ENCODE results near the gene ZNF8. TPM values are rescaled to one million over a fixed set of nuclear protein-coding genes. Genes with fewer than 3 reads are reported as not detected.

The ZNF8 gene
- total and polyA plus RNA-seq, 10 of the 15 experiments (the other 5 are each of a cell fraction or from before 2014, with no cell fraction given), result 0.46 to 5.4 (median 2.6) TPM

GRCh38 chr19:58328999-58329398, 50.2 kb downstream of the ZNF8 start:
- no TSS peak for BruUV-seq (replicated peaks)
- 66% methylated on average over 10 of the region's 10 CpGs for WGBS (ENCODE audit: insufficient coverage, insufficient replicate concordance, low lambda C conversion rate, missing lambda C conversion rate)
- Histone ChIP-seq H3K4me1 (ENCODE audit: control insufficient read depth, insufficient read depth, low read length) (peaks cover 5% of the 10 kb centered on the region), H3K9me3 (replicated peaks; ENCODE audit: control insufficient read depth, insufficient read depth, low read length) (no peaks in the 10 kb centered on the region), H3K4me2 (ENCODE audit: control insufficient read depth, insufficient read depth) (peak overlapping the region; percentile 70; the same call in 1 of the 2 replicates), H2AFZ (ENCODE audit: control insufficient read depth, low read depth, low read length) (no peak overlapping the region), H3K36me3 (ENCODE audit: control insufficient read depth in 2 of 2, insufficient read depth in 2 of 2, low read length in 1 of 2) (no peaks in the 10 kb centered on the region), H3K27ac (ENCODE audit: control insufficient read depth, insufficient read depth) (no peak overlapping the region), H3K79me2 (ENCODE audit: control insufficient read depth, insufficient read depth, low read length) (peaks cover 21% of the 10 kb centered on the region), H4K20me1 (ENCODE audit: control insufficient read depth, insufficient read depth) (no peaks in the 10 kb centered on the region), H3K27me3 (replicated peaks in 1 of 2; ENCODE audit: control insufficient read depth in 2 of 2, insufficient read depth in 2 of 2, low read length in 1 of 2) (no peaks in the 10 kb centered on the region), H3K4me3 (no peak overlapping the region), H3K9ac (ENCODE audit: control insufficient read depth, insufficient read depth, low read length) (no peak overlapping the region)
- in situ Hi-C loops (cut with MboI), result no loop called here
- CTCF ChIA-PET, result interaction anchor here (1.0 to 1.3 kb wide), 2 partner anchors 140 to 193 kb away, joined by 3 read pairs; no protein-coding TSS in a partner anchor
- DNase-seq (ENCODE audit: low read depth, low spot score) (no peak), ATAC-seq (no peak), FAIRE-seq (no peak)
- RAD21 ChIA-PET (ENCODE audit: unreplicated experiment), result interaction anchor here (1.0 kb wide), 1 partner anchor 33 kb away, joined by 3 read pairs; the partner anchor contains the start of gene ZNF497
- no peak for TF ChIP-seq RCOR1 (conservative IDR thresholded peaks at IDR 0.05; ENCODE audit: low read depth, low read length)
- TF ChIP-seq MXI1 (IDR thresholded peaks at IDR 0.05; ENCODE audit: low read depth, low read length), result no peak
- peak; percentile 44 for TF ChIP-seq SMC3 (IDR thresholded peaks at IDR 0.05; ENCODE audit: borderline replicate concordance, low read length)
- peak; percentile 31; the same call in 1 of the 2 replicates for TF ChIP-seq RUNX3 (IDR thresholded peaks at IDR 0.05; ENCODE audit: low read length)
- no peak for TF ChIP-seq RBBP5 (conservative IDR thresholded peaks at IDR 0.05)
- TF ChIP-seq MTA3 (IDR thresholded peaks at IDR 0.05; ENCODE audit: borderline replicate concordance, low read length), result no peak
- TF ChIP-seq, protein P1, sequence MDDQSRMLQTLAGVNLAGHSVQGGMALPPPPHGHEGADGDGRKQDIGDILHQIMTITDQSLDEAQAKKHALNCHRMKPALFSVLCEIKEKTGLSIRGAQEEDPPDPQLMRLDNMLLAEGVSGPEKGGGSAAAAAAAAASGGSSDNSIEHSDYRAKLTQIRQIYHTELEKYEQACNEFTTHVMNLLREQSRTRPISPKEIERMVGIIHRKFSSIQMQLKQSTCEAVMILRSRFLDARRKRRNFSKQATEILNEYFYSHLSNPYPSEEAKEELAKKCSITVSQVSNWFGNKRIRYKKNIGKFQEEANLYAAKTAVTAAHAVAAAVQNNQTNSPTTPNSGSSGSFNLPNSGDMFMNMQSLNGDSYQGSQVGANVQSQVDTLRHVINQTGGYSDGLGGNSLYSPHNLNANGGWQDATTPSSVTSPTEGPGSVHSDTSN (IDR thresholded peaks at IDR 0.05; ENCODE audit: insufficient replicate concordance, low read depth, low read length), result no peak
- TF ChIP-seq RAD21 (IDR thresholded peaks at IDR 0.05; ENCODE audit: insufficient read depth, low read depth, low read length), result peak; percentile 72
- TF ChIP-seq, protein P2, sequence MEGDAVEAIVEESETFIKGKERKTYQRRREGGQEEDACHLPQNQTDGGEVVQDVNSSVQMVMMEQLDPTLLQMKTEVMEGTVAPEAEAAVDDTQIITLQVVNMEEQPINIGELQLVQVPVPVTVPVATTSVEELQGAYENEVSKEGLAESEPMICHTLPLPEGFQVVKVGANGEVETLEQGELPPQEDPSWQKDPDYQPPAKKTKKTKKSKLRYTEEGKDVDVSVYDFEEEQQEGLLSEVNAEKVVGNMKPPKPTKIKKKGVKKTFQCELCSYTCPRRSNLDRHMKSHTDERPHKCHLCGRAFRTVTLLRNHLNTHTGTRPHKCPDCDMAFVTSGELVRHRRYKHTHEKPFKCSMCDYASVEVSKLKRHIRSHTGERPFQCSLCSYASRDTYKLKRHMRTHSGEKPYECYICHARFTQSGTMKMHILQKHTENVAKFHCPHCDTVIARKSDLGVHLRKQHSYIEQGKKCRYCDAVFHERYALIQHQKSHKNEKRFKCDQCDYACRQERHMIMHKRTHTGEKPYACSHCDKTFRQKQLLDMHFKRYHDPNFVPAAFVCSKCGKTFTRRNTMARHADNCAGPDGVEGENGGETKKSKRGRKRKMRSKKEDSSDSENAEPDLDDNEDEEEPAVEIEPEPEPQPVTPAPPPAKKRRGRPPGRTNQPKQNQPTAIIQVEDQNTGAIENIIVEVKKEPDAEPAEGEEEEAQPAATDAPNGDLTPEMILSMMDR (IDR thresholded peaks at IDR 0.05 in 2 of 3, conservative IDR thresholded peaks at IDR 0.05 in 1 of 3; ENCODE audit: control insufficient read depth in 2 of 3, extremely low read depth in 1 of 3, insufficient read depth in 1 of 3, low read depth in 3 of 3, low read length in 3 of 3), result peak; percentile 40 to 53 (median 42)
- no peak for TF ChIP-seq CBX3 (IDR thresholded peaks at IDR 0.05; ENCODE audit: borderline replicate concordance, low read depth)
- no peak for TF ChIP-seq STAT3 (IDR thresholded peaks at IDR 0.05; ENCODE audit: low read depth, low read length)
- TF ChIP-seq MEF2B (IDR thresholded peaks at IDR 0.05; ENCODE audit: partially characterized antibody, poor library complexity, severe bottlenecking), result no peak
- no peak for TF ChIP-seq LARP7 (IDR thresholded peaks at IDR 0.05)
- POLR2A ChIA-PET, result interaction anchor here (1.0 kb wide), 1 partner anchor 19 kb away, joined by 4 read pairs; no protein-coding TSS in a partner anchor
- intact Hi-C loops (cut with micrococcal nuclease; ENCODE audit: unreplicated experiment), result loop anchor here (5.0 kb wide), 2 partner anchors 138 to 188 kb away; partner anchors contain the start of genes ZBTB45 and ZNF324
- SMC1A ChIA-PET (ENCODE audit: uncharacterized antibody, unreplicated experiment), result interaction anchor here (1.6 kb wide), 1 partner anchor 50 kb away, joined by 3 read pairs; no protein-coding TSS in a partner anchor

Measured in GM12878 (cell line).